Liver (tissue), 3 donors: ENCODE data around the gene GOLGA6L7.
"Not testable (repeated sequence)": the region's sequence is repeated elsewhere in the genome, so short reads cannot be mapped to it uniquely, and the experiment has no call there.

Experiments used
- JUND ChIP-seq, 2 donors: IDR thresholded peaks; 2 replicates each; pipeline ENCODE4 v1.6.1; 2016; ENCODE audit warnings: antibody characterized with exemption in 2 of 2
- SP1 ChIP-seq: IDR thresholded peaks from 2 replicates; pipeline ENCODE4 v1.6.1; 2018; ENCODE audit warnings: antibody characterized with exemption, mild to moderate bottlenecking
- TAF1 ChIP-seq: conservative IDR thresholded peaks from 2 replicates; pipeline ENCODE4 v1.6.1; 2016; ENCODE audit warnings: antibody characterized with exemption, mild to moderate bottlenecking
- YY1 ChIP-seq: IDR thresholded peaks from 2 replicates; pipeline ENCODE4 v1.6.1; 2016; ENCODE audit warnings: antibody characterized with exemption, mild to moderate bottlenecking
- TF ChIP-seq, protein P1 (sequence below): IDR thresholded peaks from 2 replicates; pipeline ENCODE4 v1.6.1; 2016; ENCODE audit warnings: antibody characterized with exemption
- TF ChIP-seq, protein P2 (sequence below): fragments of 150-350 bp; IDR thresholded peaks from 2 replicates; pipeline ENCODE4 v1.5.1; 2017; ENCODE audit warnings: improper control_type of control experiment, low read depth, low read length; ENCODE audit not compliant: missing input control
- TF ChIP-seq, protein P3 (sequence below): IDR thresholded peaks from 2 replicates; pipeline ENCODE4 v1.6.1; 2016; ENCODE audit warnings: antibody characterized with exemption
- donor health status: healthy.
- donor health status: healthy.

DNA sequence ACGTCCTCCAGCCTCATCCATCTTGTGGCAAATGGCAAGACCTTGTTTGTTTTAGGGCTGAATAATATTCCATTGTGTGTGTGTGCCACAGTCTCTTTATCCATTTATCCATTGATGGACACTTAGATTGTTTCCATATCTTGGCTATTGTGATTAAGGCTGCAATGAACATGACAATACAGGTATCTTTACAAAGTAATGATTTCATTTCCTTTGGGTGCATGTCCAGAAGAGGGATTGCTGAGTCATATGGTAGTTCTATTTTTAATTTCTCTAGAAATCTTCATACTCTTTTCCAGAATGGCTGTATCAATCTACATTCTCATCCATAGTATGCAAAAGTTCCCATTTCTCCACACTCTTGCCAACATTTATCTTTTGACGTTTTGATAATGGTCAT lies 6.1 kb upstream of the GOLGA6L7 start:
- TF ChIP-seq, protein P1, sequence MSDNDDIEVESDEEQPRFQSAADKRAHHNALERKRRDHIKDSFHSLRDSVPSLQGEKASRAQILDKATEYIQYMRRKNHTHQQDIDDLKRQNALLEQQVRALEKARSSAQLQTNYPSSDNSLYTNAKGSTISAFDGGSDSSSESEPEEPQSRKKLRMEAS = not testable (repeated sequence)
- TF ChIP-seq, protein P2, sequence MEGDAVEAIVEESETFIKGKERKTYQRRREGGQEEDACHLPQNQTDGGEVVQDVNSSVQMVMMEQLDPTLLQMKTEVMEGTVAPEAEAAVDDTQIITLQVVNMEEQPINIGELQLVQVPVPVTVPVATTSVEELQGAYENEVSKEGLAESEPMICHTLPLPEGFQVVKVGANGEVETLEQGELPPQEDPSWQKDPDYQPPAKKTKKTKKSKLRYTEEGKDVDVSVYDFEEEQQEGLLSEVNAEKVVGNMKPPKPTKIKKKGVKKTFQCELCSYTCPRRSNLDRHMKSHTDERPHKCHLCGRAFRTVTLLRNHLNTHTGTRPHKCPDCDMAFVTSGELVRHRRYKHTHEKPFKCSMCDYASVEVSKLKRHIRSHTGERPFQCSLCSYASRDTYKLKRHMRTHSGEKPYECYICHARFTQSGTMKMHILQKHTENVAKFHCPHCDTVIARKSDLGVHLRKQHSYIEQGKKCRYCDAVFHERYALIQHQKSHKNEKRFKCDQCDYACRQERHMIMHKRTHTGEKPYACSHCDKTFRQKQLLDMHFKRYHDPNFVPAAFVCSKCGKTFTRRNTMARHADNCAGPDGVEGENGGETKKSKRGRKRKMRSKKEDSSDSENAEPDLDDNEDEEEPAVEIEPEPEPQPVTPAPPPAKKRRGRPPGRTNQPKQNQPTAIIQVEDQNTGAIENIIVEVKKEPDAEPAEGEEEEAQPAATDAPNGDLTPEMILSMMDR = not testable (repeated sequence)
- TF ChIP-seq YY1; TAF1; SP1; JUND (IDR thresholded peaks at IDR 0.05): not testable (repeated sequence)
- TF ChIP-seq, protein P3, sequence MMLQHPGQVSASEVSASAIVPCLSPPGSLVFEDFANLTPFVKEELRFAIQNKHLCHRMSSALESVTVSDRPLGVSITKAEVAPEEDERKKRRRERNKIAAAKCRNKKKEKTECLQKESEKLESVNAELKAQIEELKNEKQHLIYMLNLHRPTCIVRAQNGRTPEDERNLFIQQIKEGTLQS = not testable (repeated sequence)
